Upper lobe of right lung (tissue), 1 donor: ENCODE measurements around the gene TMEM138. TPM values are rescaled to one million over a fixed set of nuclear protein-coding genes. Genes with fewer than 3 reads are reported as not detected.

Experiments
- ATAC-seq: fragments of 200-7000 bp; cut with Tn5 transposase; one replicate; pipeline ENCODE4 v1.9.1; 2020; ENCODE audit warnings: mild to moderate bottlenecking, moderate library complexity
- DNase-seq: peaks from one replicate; pipeline ENCODE4 v3.0.0-alpha.2; 2020
- H3K27ac ChIP-seq: fragments of 200-600 bp; one replicate; pipeline ENCODE4 v1.8.0; 2022
- H3K27me3 ChIP-seq: fragments of 200-600 bp; one replicate; pipeline ENCODE4 v1.8.0; 2022; ENCODE audit warnings: mild to moderate bottlenecking
- H3K36me3 ChIP-seq: fragments of 200-600 bp; one replicate; pipeline ENCODE4 v1.8.0; 2022
- H3K4me1 ChIP-seq: fragments of 200-600 bp; one replicate; pipeline ENCODE4 v1.8.0; 2022
- H3K4me3 ChIP-seq: fragments of 200-600 bp; one replicate; pipeline ENCODE4 v1.8.0; 2022; ENCODE audit warnings: mild to moderate bottlenecking
- H3K9me3 ChIP-seq: fragments of 200-600 bp; one replicate; pipeline ENCODE4 v1.8.0; 2022
- CTCF ChIP-seq: fragments of 200-600 bp; IDR thresholded peaks from one replicate; pipeline ENCODE4 v1.8.0; 2022; ENCODE audit warnings: antibody characterized with exemption
- intact Hi-C: fragments of 100-400 bp; cut with DNase I; formaldehyde crosslinking; loops from one replicate; pipeline ENCODE4 v1.11.0; 2022
- total RNA-seq: library from RNA; stranded (reverse); fragmentation: NEBNext Ultra II Directional; extraction: Animal tissue kit (Norgen Biotek cat#: 25700); gene quantifications from one replicate; pipeline ENCODE4 v1.2.1, GENCODE V29; 2021
- donor health status: DM: no; HTN: yes; CAD: no; lungs with severe emphysema.

The TMEM138 gene
- total RNA-seq, 1 donor from 2014 or later, result 46.3 TPM

GRCh38 chr11:61401173-61401572, 39.0 kb downstream of the TMEM138 start:
- H3K27ac ChIP-seq, result no peak overlapping the region
- intact Hi-C loops, result no loop called here
- no peak for TF ChIP-seq CTCF
- H3K36me3 ChIP-seq, result peaks cover 81% of the 10 kb centered on the region
- no peak for DNase-seq
- no peaks in the 10 kb centered on the region for H3K4me1 ChIP-seq
- H3K4me3 ChIP-seq, result no peak overlapping the region
- H3K9me3 ChIP-seq, result no peaks in the 10 kb centered on the region
- H3K27me3 ChIP-seq, result no peaks in the 10 kb centered on the region
- no peak for ATAC-seq

GRCh38 chr11:61401573-61401972, 39.4 kb downstream of the TMEM138 start:
- ATAC-seq, result no peak

GRCh38 chr11:61403658-61404057, 41.5 kb downstream of the TMEM138 start:
- no peaks in the 10 kb centered on the region for H3K9me3 ChIP-seq
- peaks cover 86% of the 10 kb centered on the region for H3K36me3 ChIP-seq
- DNase-seq, result no peak
- no peak overlapping the region for H3K4me3 ChIP-seq
- H3K4me1 ChIP-seq, result no peaks in the 10 kb centered on the region
- no peak overlapping the region for H3K27ac ChIP-seq
- TF ChIP-seq CTCF, result no peak
- no peaks in the 10 kb centered on the region for H3K27me3 ChIP-seq
- ATAC-seq, result peak; percentile 64
- intact Hi-C loops, result no loop called here

More at GRCh38 chr11:61401573-61401972, 39.4 kb downstream of the TMEM138 start:
- Histone ChIP-seq H3K36me3 (peaks cover 85% of the 10 kb centered on the region), H3K27ac (no peak overlapping the region), H3K9me3 (no peaks in the 10 kb centered on the region), H3K27me3 (no peaks in the 10 kb centered on the region), H3K4me1 (no peaks in the 10 kb centered on the region), H3K4me3 (no peak overlapping the region)
- no peak for TF ChIP-seq CTCF
- DNase-seq, result no peak
- intact Hi-C loops, result no loop called here

- intact Hi-C loops, result no loop called here
- H3K27ac ChIP-seq, result no peak overlapping the region
- H3K27me3 ChIP-seq, result no peaks in the 10 kb centered on the region
- no peaks in the 10 kb centered on the region for H3K9me3 ChIP-seq
- no peak overlapping the region for H3K4me3 ChIP-seq
- H3K4me1 ChIP-seq, result no peaks in the 10 kb centered on the region
- H3K36me3 ChIP-seq, result peaks cover 86% of the 10 kb centered on the region
- TF ChIP-seq CTCF, result no peak
- DNase-seq, result no peak
- ATAC-seq, result no peak
These were observed 41.9 kb downstream of the TMEM138 start for GRCh38 chr11:61404103-61404502.

- H3K27ac ChIP-seq, result no peak overlapping the region
- ATAC-seq (no peak), DNase-seq (no peak)
- peaks cover 87% of the 10 kb centered on the region for H3K36me3 ChIP-seq
- intact Hi-C loops, result no loop called here
- no peaks in the 10 kb centered on the region for H3K27me3 ChIP-seq
- H3K4me3 ChIP-seq, result no peak overlapping the region
- H3K4me1 ChIP-seq, result no peaks in the 10 kb centered on the region
- H3K9me3 ChIP-seq, result no peaks in the 10 kb centered on the region
- TF ChIP-seq CTCF, result no peak
These were observed 42.5 kb downstream of the TMEM138 start for GRCh38 chr11:61404641-61405040.

GRCh38 chr11:61406067-61406466, 43.9 kb downstream of the TMEM138 start:
- DNase-seq (no peak), ATAC-seq (no peak)
- Histone ChIP-seq H3K9me3 (no peaks in the 10 kb centered on the region), H3K27me3 (no peaks in the 10 kb centered on the region), H3K27ac (no peak overlapping the region), H3K4me3 (no peak overlapping the region), H3K36me3 (peaks cover 94% of the 10 kb centered on the region), H3K4me1 (no peaks in the 10 kb centered on the region)
- TF ChIP-seq CTCF, result no peak
- intact Hi-C loops, result no loop called here
